HepG2 (cell line): ENCODE data around the gene GPR39. TPM values are rescaled to one million over a fixed set of nuclear protein-coding genes. Genes with fewer than 3 reads are reported as not detected.

Experiments
- ELF1 ChIP-seq: sonication (generic); formaldehyde crosslinking; IDR thresholded peaks from 2 replicates; pipeline ENCODE4 v1.4.0; 2020; ENCODE audit warnings: missing genetic modification reagents
- HDAC2 ChIP-seq: sonication (generic); formaldehyde crosslinking; IDR thresholded peaks from 2 replicates; pipeline ENCODE4 v1.4.0; 2020; ENCODE audit warnings: missing genetic modification reagents
- NCOA2 ChIP-seq: sonication (generic); formaldehyde crosslinking; IDR thresholded peaks from 2 replicates; pipeline ENCODE4 v1.8.0; 2022; ENCODE audit warnings: inconsistent platforms
- RFXAP ChIP-seq: sonication (generic); formaldehyde crosslinking; IDR thresholded peaks from 2 replicates; pipeline ENCODE4 v1.4.0; 2020; ENCODE audit warnings: missing genetic modification reagents, borderline replicate concordance
- SIX4 ChIP-seq: sonication (generic); formaldehyde crosslinking; IDR thresholded peaks from 2 replicates; pipeline ENCODE4 v1.4.0; 2020; ENCODE audit warnings: missing genetic modification reagents
- SRSF4 ChIP-seq: fragments of 200-400 bp; formaldehyde crosslinking; IDR thresholded peaks from one replicate; pipeline ENCODE4 v1.6.1; 2018; ENCODE audit warnings: mild to moderate bottlenecking, low read depth, low read length, moderate library complexity; ENCODE audit not compliant: poor library complexity, severe bottlenecking
- STAG1 ChIP-seq: sonication (generic); formaldehyde crosslinking; IDR thresholded peaks from 2 replicates; pipeline ENCODE4 v1.4.0; 2020; ENCODE audit warnings: missing genetic modification reagents
- ZMAT3 ChIP-seq: sonication (generic); formaldehyde crosslinking; conservative IDR thresholded peaks from 2 replicates; pipeline ENCODE4 v1.7.0; 2021; ENCODE audit warnings: missing genetic modification reagents
- ZNF263 ChIP-seq: sonication (generic); formaldehyde crosslinking; IDR thresholded peaks from 2 replicates; pipeline ENCODE4 v1.4.0; 2020; ENCODE audit warnings: missing genetic modification reagents
- ZNF367 ChIP-seq: sonication (generic); formaldehyde crosslinking; IDR thresholded peaks from 2 replicates; pipeline ENCODE4 v1.4.0; 2020; ENCODE audit warnings: missing genetic modification reagents, borderline replicate concordance
- ZNF501 ChIP-seq: sonication (generic); formaldehyde crosslinking; IDR thresholded peaks from 2 replicates; pipeline ENCODE4 v1.5.1; 2020; ENCODE audit warnings: mild to moderate bottlenecking, moderate library complexity, missing genetic modification reagents
- ZNF546 ChIP-seq: sonication (generic); formaldehyde crosslinking; conservative IDR thresholded peaks from 2 replicates; pipeline ENCODE4 v1.8.1; 2023; ENCODE audit warnings: mild to moderate bottlenecking, missing genetic modification reagents
- ZNF615 ChIP-seq: sonication (generic); formaldehyde crosslinking; IDR thresholded peaks from 2 replicates; pipeline ENCODE4 v1.5.0; 2020; ENCODE audit warnings: mild to moderate bottlenecking, missing genetic modification reagents, borderline replicate concordance
- ZNF629 ChIP-seq: sonication (generic); formaldehyde crosslinking; conservative IDR thresholded peaks from 2 replicates; pipeline ENCODE4 v1.5.0; 2020; ENCODE audit warnings: missing genetic modification reagents
- ZNF816 ChIP-seq: sonication (generic); formaldehyde crosslinking; IDR thresholded peaks from 2 replicates; pipeline ENCODE4 v1.8.0; 2022; ENCODE audit warnings: missing genetic modification reagents, mild to moderate bottlenecking, borderline replicate concordance
- ZSCAN12 ChIP-seq: sonication (generic); formaldehyde crosslinking; IDR thresholded peaks from 2 replicates; pipeline ENCODE4 v1.9.0; 2021; ENCODE audit warnings: mild to moderate bottlenecking, missing genetic modification reagents
- polyA plus RNA-seq, 8 experiments: library from polyadenylated mRNA; depleted of rRNA in 3 of 8; stranded (reverse) in 7 of 8; unstranded in 1 of 8; fragments of >200 nt; fragmentation: Illumina TruSeq in 4 of 8; extraction: Trizol in 4 of 8; gene quantifications; 2 replicates each; pipeline versions ENCODE4 v1.2.1 to v1.2.3, GENCODE V29; 2011 to 2016; ENCODE audit warnings: low read depth in 4 of 8, missing spikeins in 1 of 8, mixed read lengths in 1 of 8; ENCODE audit not compliant: insufficient read depth in 1 of 8
- total RNA-seq, 5 experiments: library from RNA; depleted of rRNA; stranded (reverse); fragments of >200 nt; fragmentation: Illumina TruSeq; extraction: Trizol; gene quantifications; 2 replicates each; pipeline ENCODE4 v1.2.3, GENCODE V29; 2016; ENCODE audit warnings: low read depth in 1 of 5
- TF ChIP-seq, protein P1 (sequence below): IDR thresholded peaks from 2 replicates; pipeline ENCODE4 v1.6.1; 2016; ENCODE audit warnings: low read depth
- TF ChIP-seq, protein P2 (sequence below): sonication (generic); formaldehyde crosslinking; IDR thresholded peaks from 2 replicates; pipeline ENCODE4 v1.4.0; 2020; ENCODE audit warnings: missing genetic modification reagents
- TF ChIP-seq, protein P3 (sequence below): IDR thresholded peaks from 2 replicates; pipeline ENCODE4 v1.6.1; 2016; ENCODE audit warnings: missing biosample characterization, missing genetic modification reagents, low read depth
- TF ChIP-seq, protein P4 (sequence below): sonication (generic); formaldehyde crosslinking; IDR thresholded peaks from 2 replicates; pipeline ENCODE4 v1.4.0; 2020; ENCODE audit warnings: mild to moderate bottlenecking, low read depth, missing genetic modification reagents
- TF ChIP-seq, protein P5 (sequence below): sonication (generic); formaldehyde crosslinking; IDR thresholded peaks from 2 replicates; pipeline ENCODE4 v1.4.0; 2020; ENCODE audit warnings: missing genetic modification reagents

The GPR39 gene
- total and polyA plus RNA-seq, 2 of the 13 experiments (the other 11 are each of a cell fraction or from before 2014, with no cell fraction given), result 0.16 to 0.62 TPM

DNA sequence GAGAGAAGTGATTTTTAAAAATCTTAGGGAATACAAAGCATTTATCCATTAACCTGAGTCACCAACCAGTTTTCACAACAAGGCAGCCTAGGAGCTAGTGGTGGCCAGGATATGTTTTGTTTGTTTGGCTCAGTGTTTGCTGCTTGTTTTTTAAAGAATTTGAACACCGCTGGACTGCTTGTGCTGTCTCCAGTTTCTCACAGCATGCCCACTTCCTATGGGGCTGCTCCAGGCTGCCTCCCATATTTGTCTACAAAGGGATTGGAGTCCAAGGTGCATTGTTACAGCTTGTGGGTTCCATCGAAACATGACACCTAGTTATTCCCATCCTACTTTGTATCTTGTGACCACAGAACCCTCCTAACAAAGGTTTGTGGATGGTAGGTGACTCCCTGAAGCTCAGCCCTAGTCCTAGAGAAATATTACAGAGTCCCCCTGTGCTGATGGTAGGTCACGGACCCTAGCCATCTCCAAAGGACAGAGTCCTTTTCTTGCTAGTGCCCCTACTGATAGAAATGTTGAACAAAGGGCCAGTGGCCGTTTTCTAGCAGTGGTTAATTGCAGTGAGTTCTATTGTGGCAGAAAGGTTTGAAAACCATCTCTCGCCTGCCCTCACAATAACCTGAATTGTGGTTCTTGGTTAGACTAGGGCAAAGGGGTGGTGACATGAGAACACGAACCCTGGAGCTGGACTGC, 23.2 kb downstream of the GPR39 start (continued):
- TF ChIP-seq ZNF816 (CRISPR knock-in tag) (peak; percentile 36; the same call in 1 of the 2 replicates), ZNF629 (CRISPR knock-in tag) (0 out of 2 replicates have a peak, but pooled peaks have one; percentile 20), ZNF263 (CRISPR knock-in tag) (0 out of 2 replicates have a peak, but pooled peaks have one; percentile 36), HDAC2 (CRISPR knock-in tag) (0 out of 2 replicates have a peak, but pooled peaks have one; percentile 42), STAG1 (CRISPR knock-in tag) (0 out of 2 replicates have a peak, but pooled peaks have one; percentile 3), SIX4 (peak; percentile 98), RFXAP (0 out of 2 replicates have a peak, but pooled peaks have one; percentile 36), ZSCAN12 (CRISPR knock-in tag) (no peak), ZNF546 (CRISPR knock-in tag) (0 out of 2 replicates have a peak, but pooled peaks have one; percentile 51), ELF1 (CRISPR knock-in tag) (peak; percentile 17; the same call in 1 of the 2 replicates), ZNF367 (CRISPR knock-in tag) (no peak), NCOA2 (CRISPR knock-in tag) (peak; percentile 55), ZMAT3 (CRISPR knock-in tag) (no peak), SRSF4 (no peak), ZNF501 (CRISPR knock-in tag) (0 out of 2 replicates have a peak, but pooled peaks have one; percentile 25), ZNF615 (0 out of 2 replicates have a peak, but pooled peaks have one; percentile 25)
- TF ChIP-seq, protein P1, sequence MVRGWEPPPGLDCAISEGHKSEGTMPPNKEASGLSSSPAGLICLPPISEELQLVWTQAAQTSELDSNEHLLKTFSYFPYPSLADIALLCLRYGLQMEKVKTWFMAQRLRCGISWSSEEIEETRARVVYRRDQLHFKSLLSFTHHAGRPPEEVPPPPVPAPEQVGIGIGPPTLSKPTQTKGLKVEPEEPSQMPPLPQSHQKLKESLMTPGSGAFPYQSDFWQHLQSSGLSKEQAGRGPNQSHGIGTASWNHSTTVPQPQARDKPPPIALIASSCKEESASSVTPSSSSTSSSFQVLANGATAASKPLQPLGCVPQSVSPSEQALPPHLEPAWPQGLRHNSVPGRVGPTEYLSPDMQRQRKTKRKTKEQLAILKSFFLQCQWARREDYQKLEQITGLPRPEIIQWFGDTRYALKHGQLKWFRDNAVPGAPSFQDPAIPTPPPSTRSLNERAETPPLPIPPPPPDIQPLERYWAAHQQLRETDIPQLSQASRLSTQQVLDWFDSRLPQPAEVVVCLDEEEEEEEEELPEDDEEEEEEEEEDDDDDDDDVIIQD (CRISPR knock-in tag), result peak; percentile 64
- TF ChIP-seq, protein P2, sequence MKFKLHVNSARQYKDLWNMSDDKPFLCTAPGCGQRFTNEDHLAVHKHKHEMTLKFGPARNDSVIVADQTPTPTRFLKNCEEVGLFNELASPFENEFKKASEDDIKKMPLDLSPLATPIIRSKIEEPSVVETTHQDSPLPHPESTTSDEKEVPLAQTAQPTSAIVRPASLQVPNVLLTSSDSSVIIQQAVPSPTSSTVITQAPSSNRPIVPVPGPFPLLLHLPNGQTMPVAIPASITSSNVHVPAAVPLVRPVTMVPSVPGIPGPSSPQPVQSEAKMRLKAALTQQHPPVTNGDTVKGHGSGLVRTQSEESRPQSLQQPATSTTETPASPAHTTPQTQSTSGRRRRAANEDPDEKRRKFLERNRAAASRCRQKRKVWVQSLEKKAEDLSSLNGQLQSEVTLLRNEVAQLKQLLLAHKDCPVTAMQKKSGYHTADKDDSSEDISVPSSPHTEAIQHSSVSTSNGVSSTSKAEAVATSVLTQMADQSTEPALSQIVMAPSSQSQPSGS (CRISPR knock-in tag), result peak; percentile 42
- TF ChIP-seq, protein P3, sequence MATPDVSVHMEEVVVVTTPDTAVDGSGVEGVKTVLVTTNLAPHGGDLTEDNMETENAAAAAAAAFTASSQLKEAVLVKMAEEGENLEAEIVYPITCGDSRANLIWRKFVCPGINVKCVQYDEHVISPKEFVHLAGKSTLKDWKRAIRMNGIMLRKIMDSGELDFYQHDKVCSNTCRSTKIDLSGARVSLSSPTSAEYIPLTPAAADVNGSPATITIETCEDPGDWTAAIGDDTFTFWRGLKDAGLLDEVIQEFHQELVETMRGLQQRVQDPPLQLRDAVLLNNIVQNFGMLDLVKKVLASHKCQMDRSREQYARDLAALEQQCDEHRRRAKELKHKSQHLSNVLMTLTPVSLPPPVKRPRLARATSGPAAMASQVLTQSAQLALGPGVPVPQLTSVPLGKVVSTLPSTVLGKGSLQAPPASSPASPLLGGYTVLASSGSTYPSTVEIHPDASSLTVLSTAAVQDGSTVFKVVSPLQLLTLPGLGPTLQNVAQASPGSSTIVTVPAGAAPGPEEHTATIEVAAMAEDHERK (CRISPR knock-in tag), result no peak
- TF ChIP-seq, protein P4, sequence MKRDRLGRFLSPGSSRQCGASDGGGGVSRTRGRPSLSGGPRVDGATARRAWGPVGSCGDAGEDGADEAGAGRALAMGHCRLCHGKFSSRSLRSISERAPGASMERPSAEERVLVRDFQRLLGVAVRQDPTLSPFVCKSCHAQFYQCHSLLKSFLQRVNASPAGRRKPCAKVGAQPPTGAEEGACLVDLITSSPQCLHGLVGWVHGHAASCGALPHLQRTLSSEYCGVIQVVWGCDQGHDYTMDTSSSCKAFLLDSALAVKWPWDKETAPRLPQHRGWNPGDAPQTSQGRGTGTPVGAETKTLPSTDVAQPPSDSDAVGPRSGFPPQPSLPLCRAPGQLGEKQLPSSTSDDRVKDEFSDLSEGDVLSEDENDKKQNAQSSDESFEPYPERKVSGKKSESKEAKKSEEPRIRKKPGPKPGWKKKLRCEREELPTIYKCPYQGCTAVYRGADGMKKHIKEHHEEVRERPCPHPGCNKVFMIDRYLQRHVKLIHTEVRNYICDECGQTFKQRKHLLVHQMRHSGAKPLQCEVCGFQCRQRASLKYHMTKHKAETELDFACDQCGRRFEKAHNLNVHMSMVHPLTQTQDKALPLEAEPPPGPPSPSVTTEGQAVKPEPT (CRISPR knock-in tag), result no peak
- TF ChIP-seq, protein P5, sequence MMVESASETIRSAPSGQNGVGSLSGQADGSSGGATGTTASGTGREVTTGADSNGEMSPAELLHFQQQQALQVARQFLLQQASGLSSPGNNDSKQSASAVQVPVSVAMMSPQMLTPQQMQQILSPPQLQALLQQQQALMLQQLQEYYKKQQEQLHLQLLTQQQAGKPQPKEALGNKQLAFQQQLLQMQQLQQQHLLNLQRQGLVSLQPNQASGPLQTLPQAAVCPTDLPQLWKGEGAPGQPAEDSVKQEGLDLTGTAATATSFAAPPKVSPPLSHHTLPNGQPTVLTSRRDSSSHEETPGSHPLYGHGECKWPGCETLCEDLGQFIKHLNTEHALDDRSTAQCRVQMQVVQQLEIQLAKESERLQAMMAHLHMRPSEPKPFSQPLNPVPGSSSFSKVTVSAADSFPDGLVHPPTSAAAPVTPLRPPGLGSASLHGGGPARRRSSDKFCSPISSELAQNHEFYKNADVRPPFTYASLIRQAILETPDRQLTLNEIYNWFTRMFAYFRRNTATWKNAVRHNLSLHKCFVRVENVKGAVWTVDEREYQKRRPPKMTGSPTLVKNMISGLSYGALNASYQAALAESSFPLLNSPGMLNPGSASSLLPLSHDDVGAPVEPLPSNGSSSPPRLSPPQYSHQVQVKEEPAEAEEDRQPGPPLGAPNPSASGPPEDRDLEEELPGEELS (CRISPR knock-in tag), result peak; percentile 65
